Ishikawa (cell line): ENCODE measurements around the gene KCNB1.

Source experiments
- CEBPB ChIP-seq: IDR thresholded peaks from 2 replicates; pipeline ENCODE4 v1.6.1; 2012
- CREB1 ChIP-seq: IDR thresholded peaks from 2 replicates; pipeline ENCODE4 v1.6.1; 2012; ENCODE audit warnings: low read depth
- EGR1 ChIP-seq: IDR thresholded peaks from 2 replicates; pipeline ENCODE4 v1.6.1; 2012
- EP300 ChIP-seq: IDR thresholded peaks from 2 replicates; pipeline ENCODE4 v1.6.1; 2012; ENCODE audit warnings: borderline replicate concordance
- FOXM1 ChIP-seq: IDR thresholded peaks from 2 replicates; pipeline ENCODE4 v1.6.1; 2012; ENCODE audit warnings: low read depth, borderline replicate concordance
- NFIC ChIP-seq: IDR thresholded peaks from 2 replicates; pipeline ENCODE4 v1.6.1; 2012
- RAD21 ChIP-seq: IDR thresholded peaks from 2 replicates; pipeline ENCODE4 v1.6.1; 2012; ENCODE audit warnings: low read depth
- TAF1 ChIP-seq: IDR thresholded peaks from 2 replicates; pipeline ENCODE4 v1.6.1; 2012; ENCODE audit warnings: low read depth, mild to moderate bottlenecking
- TCF12 ChIP-seq: IDR thresholded peaks from 2 replicates; pipeline ENCODE4 v1.6.1; 2012; ENCODE audit warnings: low read depth
- TEAD4 ChIP-seq: IDR thresholded peaks from 2 replicates; pipeline ENCODE4 v1.6.1; 2012
- YY1 ChIP-seq: IDR thresholded peaks from 2 replicates; pipeline ENCODE4 v1.6.1; 2012; ENCODE audit warnings: low read depth
- ZBTB7A ChIP-seq: IDR thresholded peaks from 2 replicates; pipeline ENCODE4 v1.6.1; 2012; ENCODE audit warnings: low read depth
- TF ChIP-seq, protein P1 (sequence below): IDR thresholded peaks from 2 replicates; pipeline ENCODE4 v1.6.1; 2012
- TF ChIP-seq, protein P2 (sequence below): IDR thresholded peaks from 2 replicates; pipeline ENCODE4 v1.6.1; 2012; ENCODE audit warnings: low read depth, mild to moderate bottlenecking
- TF ChIP-seq, protein P3 (sequence below): IDR thresholded peaks from 2 replicates; pipeline ENCODE4 v1.6.1; 2012

The KCNB1 gene

DNA sequence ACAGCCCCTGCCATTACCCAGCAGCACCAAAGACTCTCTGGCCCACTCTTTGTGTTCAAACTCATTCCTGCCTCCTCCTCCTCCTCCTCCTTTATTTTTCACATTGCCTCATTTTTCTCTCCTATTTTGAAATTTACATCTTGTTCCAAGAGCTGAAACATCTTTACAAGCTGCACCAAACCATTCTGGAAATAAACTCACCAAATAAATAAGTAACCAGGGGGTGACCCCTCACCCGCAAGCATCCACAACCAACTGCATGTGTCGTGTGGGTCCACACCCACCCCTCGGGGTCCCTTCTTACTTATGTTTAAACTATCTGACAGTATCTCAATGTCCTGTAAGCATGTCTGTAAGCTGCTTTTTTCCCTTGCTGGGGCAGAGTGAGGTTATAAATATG lies 1.4 kb downstream of the KCNB1 start:
- no peak for TF ChIP-seq TAF1
- no peak for TF ChIP-seq CREB1
- TF ChIP-seq YY1: no peak
- no peak for TF ChIP-seq FOXM1
- TF ChIP-seq RAD21: no peak
- TF ChIP-seq ZBTB7A: no peak
- no peak for TF ChIP-seq EGR1
- TF ChIP-seq TEAD4: no peak
- no peak for TF ChIP-seq TCF12
- TF ChIP-seq CEBPB: no peak
- TF ChIP-seq, protein P1, sequence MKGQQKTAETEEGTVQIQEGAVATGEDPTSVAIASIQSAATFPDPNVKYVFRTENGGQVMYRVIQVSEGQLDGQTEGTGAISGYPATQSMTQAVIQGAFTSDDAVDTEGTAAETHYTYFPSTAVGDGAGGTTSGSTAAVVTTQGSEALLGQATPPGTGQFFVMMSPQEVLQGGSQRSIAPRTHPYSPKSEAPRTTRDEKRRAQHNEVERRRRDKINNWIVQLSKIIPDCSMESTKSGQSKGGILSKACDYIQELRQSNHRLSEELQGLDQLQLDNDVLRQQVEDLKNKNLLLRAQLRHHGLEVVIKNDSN: no peak
- TF ChIP-seq NFIC: no peak
- TF ChIP-seq, protein P2, sequence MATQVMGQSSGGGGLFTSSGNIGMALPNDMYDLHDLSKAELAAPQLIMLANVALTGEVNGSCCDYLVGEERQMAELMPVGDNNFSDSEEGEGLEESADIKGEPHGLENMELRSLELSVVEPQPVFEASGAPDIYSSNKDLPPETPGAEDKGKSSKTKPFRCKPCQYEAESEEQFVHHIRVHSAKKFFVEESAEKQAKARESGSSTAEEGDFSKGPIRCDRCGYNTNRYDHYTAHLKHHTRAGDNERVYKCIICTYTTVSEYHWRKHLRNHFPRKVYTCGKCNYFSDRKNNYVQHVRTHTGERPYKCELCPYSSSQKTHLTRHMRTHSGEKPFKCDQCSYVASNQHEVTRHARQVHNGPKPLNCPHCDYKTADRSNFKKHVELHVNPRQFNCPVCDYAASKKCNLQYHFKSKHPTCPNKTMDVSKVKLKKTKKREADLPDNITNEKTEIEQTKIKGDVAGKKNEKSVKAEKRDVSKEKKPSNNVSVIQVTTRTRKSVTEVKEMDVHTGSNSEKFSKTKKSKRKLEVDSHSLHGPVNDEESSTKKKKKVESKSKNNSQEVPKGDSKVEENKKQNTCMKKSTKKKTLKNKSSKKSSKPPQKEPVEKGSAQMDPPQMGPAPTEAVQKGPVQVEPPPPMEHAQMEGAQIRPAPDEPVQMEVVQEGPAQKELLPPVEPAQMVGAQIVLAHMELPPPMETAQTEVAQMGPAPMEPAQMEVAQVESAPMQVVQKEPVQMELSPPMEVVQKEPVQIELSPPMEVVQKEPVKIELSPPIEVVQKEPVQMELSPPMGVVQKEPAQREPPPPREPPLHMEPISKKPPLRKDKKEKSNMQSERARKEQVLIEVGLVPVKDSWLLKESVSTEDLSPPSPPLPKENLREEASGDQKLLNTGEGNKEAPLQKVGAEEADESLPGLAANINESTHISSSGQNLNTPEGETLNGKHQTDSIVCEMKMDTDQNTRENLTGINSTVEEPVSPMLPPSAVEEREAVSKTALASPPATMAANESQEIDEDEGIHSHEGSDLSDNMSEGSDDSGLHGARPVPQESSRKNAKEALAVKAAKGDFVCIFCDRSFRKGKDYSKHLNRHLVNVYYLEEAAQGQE: no peak
- TF ChIP-seq EP300: no peak
- TF ChIP-seq, protein P3, sequence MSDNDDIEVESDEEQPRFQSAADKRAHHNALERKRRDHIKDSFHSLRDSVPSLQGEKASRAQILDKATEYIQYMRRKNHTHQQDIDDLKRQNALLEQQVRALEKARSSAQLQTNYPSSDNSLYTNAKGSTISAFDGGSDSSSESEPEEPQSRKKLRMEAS: no peak

DNA sequence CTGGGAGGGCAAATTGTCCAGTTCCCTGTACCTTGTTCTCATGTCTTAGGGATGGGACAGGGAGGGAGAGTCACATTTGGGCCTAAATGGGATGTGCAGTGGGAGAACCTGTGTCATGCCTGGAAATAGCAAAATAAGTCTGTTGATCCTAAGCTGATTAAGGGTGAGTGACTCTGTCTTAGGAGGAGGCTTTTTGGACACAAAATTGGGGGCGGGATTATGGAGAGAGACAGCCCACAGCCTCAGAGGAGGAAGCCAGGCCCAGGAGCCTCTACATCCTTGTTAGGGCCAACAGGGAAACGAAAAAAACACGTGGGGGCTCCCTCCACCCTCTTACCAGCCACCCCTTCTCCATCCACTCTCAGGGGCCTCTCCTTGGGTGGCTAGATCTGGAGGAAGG lies 2.2 kb downstream of the KCNB1 start:
- TF ChIP-seq, protein P3: no peak
- TF ChIP-seq CEBPB (no peak), TEAD4 (no peak), YY1 (no peak)

DNA sequence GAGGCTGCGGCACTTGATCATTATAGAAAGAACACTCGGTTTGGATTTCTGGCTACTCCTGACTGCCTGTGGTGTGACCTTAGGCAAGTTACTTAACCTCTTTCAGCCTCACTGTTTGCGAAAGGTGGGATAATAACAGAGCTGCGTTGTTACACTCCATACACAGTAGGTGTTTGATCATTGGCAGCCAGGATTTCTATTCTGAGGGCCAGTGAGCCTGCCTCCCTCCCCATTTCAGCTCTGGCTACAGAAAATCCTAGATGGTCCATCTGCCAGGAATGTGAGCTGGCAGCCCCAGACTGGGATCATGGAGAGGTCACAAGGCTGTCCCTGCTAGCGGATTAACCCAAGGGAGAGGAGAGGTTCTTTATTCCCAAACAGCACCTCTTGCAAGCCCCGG lies 2.7 kb downstream of the KCNB1 start:
- TF ChIP-seq ZBTB7A (no peak), EP300 (no peak), NFIC (no peak), RAD21 (no peak), CEBPB (no peak), EGR1 (no peak), CREB1 (no peak), TEAD4 (no peak), TAF1 (no peak), YY1 (no peak)
- TF ChIP-seq, protein P3: no peak
- TF ChIP-seq, protein P1: no peak
- TF ChIP-seq, protein P2: no peak

DNA sequence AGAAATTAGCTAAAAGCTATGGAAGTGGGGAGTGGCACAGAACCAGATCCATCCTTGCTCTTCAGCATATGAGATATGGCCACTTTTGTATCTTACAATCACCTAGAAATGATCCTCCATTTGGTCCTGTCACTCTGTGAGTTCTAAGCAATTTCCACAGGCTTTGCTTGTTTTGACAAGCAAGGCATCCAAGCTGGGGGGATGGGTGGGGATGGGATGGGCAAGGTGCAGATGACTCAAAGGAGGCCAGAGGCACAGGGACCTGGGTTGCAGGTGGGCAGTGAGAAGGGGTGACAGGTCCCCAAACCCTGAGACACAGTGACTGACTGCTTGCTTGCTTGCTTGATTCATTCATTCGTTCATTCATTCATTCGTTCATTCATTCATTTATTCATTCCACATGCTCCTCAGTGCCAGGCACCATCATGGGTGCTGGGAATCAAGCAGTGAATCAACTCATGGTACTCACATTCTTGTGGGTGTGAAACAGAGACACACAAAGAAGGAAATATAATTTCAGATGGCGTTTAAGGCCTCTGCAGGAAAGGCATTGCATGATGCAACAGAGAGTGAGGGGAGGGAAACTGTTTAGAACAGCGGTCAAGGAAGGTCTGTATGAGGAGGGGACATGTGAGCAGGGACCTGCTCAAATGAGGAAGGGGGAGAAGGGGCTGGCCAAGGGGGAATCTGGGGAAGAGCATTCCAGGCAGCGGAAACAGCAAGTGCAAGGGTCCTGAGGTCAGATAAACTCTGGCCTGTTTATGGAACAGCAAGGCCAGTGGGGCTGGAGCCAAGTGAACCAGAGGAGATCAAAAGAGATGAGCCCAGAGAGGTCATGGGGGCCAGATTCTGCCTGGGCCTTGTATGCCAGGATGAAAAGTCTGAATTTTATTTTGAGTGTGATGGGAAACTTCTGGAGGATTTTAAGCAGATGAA lies 3.4 kb downstream of the KCNB1 start:
- TF ChIP-seq NFIC (no peak), RAD21 (no peak), TCF12 (no peak), TEAD4 (no peak), YY1 (no peak), FOXM1 (no peak), EGR1 (no peak), CREB1 (no peak), EP300 (no peak), TAF1 (no peak)
- TF ChIP-seq, protein P2: no peak
